GM18519 (cell line): Measurements from ENCODE around the gene TANGO6.
"Not testable (repeated sequence)": the region's sequence is repeated elsewhere in the genome, so short reads cannot be mapped to it uniquely, and the experiment has no call there.

Experiments
- ATAC-seq: cut with Tn5 transposase; IDR thresholded peaks from one replicate; pipeline ENCODE4 v1.9.1; 2021; ENCODE audit warnings: mild to moderate bottlenecking, moderate library complexity; ENCODE audit not compliant: unreplicated experiment, low FRiP score

Gene TANGO6

GRCh38 chr16:68843482-68844210 lies at the start of gene TANGO6:
TSS of gene TANGO6 (plus strand) at chr16:68843531. CDS start at chr16:68843618, 87 bp downstream.
- peak; percentile 54 for ATAC-seq

GRCh38 chr16:68798398-68798797 lies 44.9 kb upstream of the TANGO6 start:
- ATAC-seq: no peak

GRCh38 chr16:68800257-68800875 lies 43.0 kb upstream of the TANGO6 start:
- no peak for ATAC-seq

- ATAC-seq: no peak
Observed at GRCh38 chr16:68802190-68802589, 41.1 kb upstream of the TANGO6 start.

- no peak for ATAC-seq
Observed at GRCh38 chr16:68806422-68806821, 36.9 kb upstream of the TANGO6 start.

GRCh38 chr16:68806981-68807380 lies 36.4 kb upstream of the TANGO6 start:
- no peak for ATAC-seq

- no peak for ATAC-seq
Observed at GRCh38 chr16:68814516-68814915, 28.8 kb upstream of the TANGO6 start.

- no peak for ATAC-seq
Observed at GRCh38 chr16:68823401-68824135, 19.8 kb upstream of the TANGO6 start.

- ATAC-seq: no peak
Observed at GRCh38 chr16:68825427-68825826, 17.9 kb upstream of the TANGO6 start.

- no peak for ATAC-seq
Observed at GRCh38 chr16:68826652-68827051, 16.7 kb upstream of the TANGO6 start.

- ATAC-seq: no peak
Observed at GRCh38 chr16:68833251-68833650, 10.1 kb upstream of the TANGO6 start.

- ATAC-seq: no peak
Observed at GRCh38 chr16:68834550-68834949, 8.8 kb upstream of the TANGO6 start.

- no peak for ATAC-seq
Observed at GRCh38 chr16:68835970-68836369, 7.4 kb upstream of the TANGO6 start.

- no peak for ATAC-seq
Observed at GRCh38 chr16:68839831-68840230, 3.5 kb upstream of the TANGO6 start.

GRCh38 chr16:68842964-68843481 lies 308 bp upstream of the TANGO6 start:
- not testable (repeated sequence) for ATAC-seq

- no peak for ATAC-seq
Observed at GRCh38 chr16:68844211-68844564, 857 bp downstream of the TANGO6 start.

GRCh38 chr16:68848786-68849185 lies 5.5 kb downstream of the TANGO6 start:
- ATAC-seq: no peak

GRCh38 chr16:68850481-68850880 lies 7.2 kb downstream of the TANGO6 start:
- ATAC-seq: no peak

- ATAC-seq: no peak
Observed at GRCh38 chr16:68851601-68852000, 8.3 kb downstream of the TANGO6 start.

- no peak for ATAC-seq
Observed at GRCh38 chr16:68857479-68857878, 14.1 kb downstream of the TANGO6 start.

GRCh38 chr16:68859828-68860227 lies 16.5 kb downstream of the TANGO6 start:
- no peak for ATAC-seq
